ENCODE data around the gene ACIN1.
"Not testable (repeated sequence)": the region's sequence is repeated elsewhere in the genome, so short reads cannot be mapped to it uniquely, and the experiment has no call there.

DNA sequence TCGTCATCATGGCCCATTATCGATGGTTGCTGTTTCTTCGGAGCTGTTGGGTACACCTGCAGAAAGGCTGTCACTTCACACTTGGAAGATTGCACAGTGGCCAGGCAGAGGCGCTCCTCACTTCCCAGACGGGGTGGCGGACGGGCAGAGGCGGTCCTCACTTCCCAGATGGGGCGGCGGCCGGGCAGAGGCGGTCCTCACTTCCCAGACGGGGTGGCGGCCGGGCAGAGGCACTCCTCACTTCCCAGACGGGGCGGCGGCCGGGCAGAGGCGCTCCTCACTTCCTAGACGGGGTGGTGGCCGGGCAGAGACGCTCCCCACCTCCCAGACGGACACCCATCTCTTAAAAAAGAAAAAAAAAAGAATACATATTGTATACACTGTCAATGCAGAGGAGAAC, 13.2 kb upstream of the ACIN1 start:
- TF ChIP-seq, protein P1, sequence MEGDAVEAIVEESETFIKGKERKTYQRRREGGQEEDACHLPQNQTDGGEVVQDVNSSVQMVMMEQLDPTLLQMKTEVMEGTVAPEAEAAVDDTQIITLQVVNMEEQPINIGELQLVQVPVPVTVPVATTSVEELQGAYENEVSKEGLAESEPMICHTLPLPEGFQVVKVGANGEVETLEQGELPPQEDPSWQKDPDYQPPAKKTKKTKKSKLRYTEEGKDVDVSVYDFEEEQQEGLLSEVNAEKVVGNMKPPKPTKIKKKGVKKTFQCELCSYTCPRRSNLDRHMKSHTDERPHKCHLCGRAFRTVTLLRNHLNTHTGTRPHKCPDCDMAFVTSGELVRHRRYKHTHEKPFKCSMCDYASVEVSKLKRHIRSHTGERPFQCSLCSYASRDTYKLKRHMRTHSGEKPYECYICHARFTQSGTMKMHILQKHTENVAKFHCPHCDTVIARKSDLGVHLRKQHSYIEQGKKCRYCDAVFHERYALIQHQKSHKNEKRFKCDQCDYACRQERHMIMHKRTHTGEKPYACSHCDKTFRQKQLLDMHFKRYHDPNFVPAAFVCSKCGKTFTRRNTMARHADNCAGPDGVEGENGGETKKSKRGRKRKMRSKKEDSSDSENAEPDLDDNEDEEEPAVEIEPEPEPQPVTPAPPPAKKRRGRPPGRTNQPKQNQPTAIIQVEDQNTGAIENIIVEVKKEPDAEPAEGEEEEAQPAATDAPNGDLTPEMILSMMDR (IDR thresholded peaks at IDR 0.05; ENCODE audit: insufficient read depth, low read length) = not testable (repeated sequence)
- TF ChIP-seq, protein P2, sequence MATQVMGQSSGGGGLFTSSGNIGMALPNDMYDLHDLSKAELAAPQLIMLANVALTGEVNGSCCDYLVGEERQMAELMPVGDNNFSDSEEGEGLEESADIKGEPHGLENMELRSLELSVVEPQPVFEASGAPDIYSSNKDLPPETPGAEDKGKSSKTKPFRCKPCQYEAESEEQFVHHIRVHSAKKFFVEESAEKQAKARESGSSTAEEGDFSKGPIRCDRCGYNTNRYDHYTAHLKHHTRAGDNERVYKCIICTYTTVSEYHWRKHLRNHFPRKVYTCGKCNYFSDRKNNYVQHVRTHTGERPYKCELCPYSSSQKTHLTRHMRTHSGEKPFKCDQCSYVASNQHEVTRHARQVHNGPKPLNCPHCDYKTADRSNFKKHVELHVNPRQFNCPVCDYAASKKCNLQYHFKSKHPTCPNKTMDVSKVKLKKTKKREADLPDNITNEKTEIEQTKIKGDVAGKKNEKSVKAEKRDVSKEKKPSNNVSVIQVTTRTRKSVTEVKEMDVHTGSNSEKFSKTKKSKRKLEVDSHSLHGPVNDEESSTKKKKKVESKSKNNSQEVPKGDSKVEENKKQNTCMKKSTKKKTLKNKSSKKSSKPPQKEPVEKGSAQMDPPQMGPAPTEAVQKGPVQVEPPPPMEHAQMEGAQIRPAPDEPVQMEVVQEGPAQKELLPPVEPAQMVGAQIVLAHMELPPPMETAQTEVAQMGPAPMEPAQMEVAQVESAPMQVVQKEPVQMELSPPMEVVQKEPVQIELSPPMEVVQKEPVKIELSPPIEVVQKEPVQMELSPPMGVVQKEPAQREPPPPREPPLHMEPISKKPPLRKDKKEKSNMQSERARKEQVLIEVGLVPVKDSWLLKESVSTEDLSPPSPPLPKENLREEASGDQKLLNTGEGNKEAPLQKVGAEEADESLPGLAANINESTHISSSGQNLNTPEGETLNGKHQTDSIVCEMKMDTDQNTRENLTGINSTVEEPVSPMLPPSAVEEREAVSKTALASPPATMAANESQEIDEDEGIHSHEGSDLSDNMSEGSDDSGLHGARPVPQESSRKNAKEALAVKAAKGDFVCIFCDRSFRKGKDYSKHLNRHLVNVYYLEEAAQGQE (IDR thresholded peaks at IDR 0.05; ENCODE audit: insufficient replicate concordance, low read depth) = not testable (repeated sequence)
- not testable (repeated sequence) for TF ChIP-seq POLR2AphosphoS5, GABPA (IDR thresholded peaks at IDR 0.05; ENCODE audit: low read depth)
